Sigmoid colon (tissue), 7 donors: ENCODE measurements around the gene RNASE7. TPM values are rescaled to one million over a fixed set of nuclear protein-coding genes. Genes with fewer than 3 reads are reported as not detected.

ENCODE experiments used
- DNase-seq: peaks from one replicate; pipeline ENCODE4 v3.0.0-alpha.2; 2019
- H3K27ac ChIP-seq, 4 donors: fragments of 200-600 bp; sonication (generic); one replicate each; pipeline ENCODE4 v1.5.1; 2016 to 2019; ENCODE audit warnings: mild to moderate bottlenecking in 1 of 4
- H3K27me3 ChIP-seq, 3 donors: fragments of 200-600 bp; sonication (generic); one replicate each; pipeline ENCODE4 v1.5.1; 2019; ENCODE audit warnings: mild to moderate bottlenecking in 1 of 3
- H3K36me3 ChIP-seq, 4 donors: fragments of 200-600 bp; sonication (generic); one replicate each; pipeline ENCODE4 v1.5.1; 2016 to 2019
- H3K4me1 ChIP-seq, 4 donors: fragments of 200-600 bp; sonication (generic); one replicate each; pipeline ENCODE4 v1.5.1; 2017 to 2019
- H3K4me3 ChIP-seq, 4 donors: fragments of 200-600 bp; sonication (generic); one replicate each; pipeline ENCODE4 v1.5.1; 2017 to 2019; ENCODE audit warnings: mild to moderate bottlenecking in 2 of 4, moderate library complexity in 1 of 4
- H3K9me3 ChIP-seq, 4 donors: fragments of 200-600 bp in 3 of 4; sonication (generic) in 3 of 4; one replicate each; pipeline versions ENCODE4 v1.5.1 to v1.6.1; 2013 to 2019
- EP300 ChIP-seq, 4 donors: sonication (generic); formaldehyde crosslinking; IDR thresholded peaks; one replicate each; pipeline ENCODE4 v1.6.1; 2017; ENCODE audit warnings: antibody characterized with exemption in 4 of 4
- POLR2A ChIP-seq, 2 donors: fragments of 450-650 bp; IDR thresholded peaks; one replicate each; pipeline ENCODE4 v1.6.1; 2016; ENCODE audit warnings: antibody characterized with exemption in 2 of 2, mild to moderate bottlenecking in 2 of 2, moderate library complexity in 2 of 2
- POLR2AphosphoS5 ChIP-seq, 4 donors: sonication (generic); formaldehyde crosslinking; IDR thresholded peaks; one replicate each; pipeline ENCODE4 v1.6.1; 2017; ENCODE audit warnings: antibody characterized with exemption in 4 of 4
- WGBS, 2 donors: extraction: QIAGEN DNeasy Blood & Tissue Kit; methylation state at CpG; one replicate each; pipeline ENCODE4 v1.1.7; 2013; 5-methylcytosine and 5-hydroxymethylcytosine counted together
- intact Hi-C: fragments of 100-400 bp; cut with DNase I; formaldehyde crosslinking; loops from one replicate; pipeline ENCODE4 v1.15.1; 2023
- polyA plus RNA-seq, 3 donors: library from polyadenylated mRNA; stranded (reverse); fragments of 200-250 nt; gene quantifications; one replicate each; pipeline ENCODE4 v1.2.3, GENCODE V29; 2013
- total RNA-seq, 4 donors: library from RNA; depleted of rRNA; stranded (reverse); fragments of >200 nt; gene quantifications; one replicate each; pipeline ENCODE4 v1.1.0, GENCODE V29; 2016
- TF ChIP-seq, protein P1 (sequence below), 4 experiments: fragments of 450-650 bp in 3 of 4; fragments of 200-600 bp in 1 of 4; IDR thresholded peaks; one replicate each; pipeline ENCODE4 v1.5.1; 2016 to 2019; ENCODE audit warnings: antibody characterized with exemption in 4 of 4, mild to moderate bottlenecking in 3 of 4, moderate library complexity in 2 of 4
- donor health status: healthy with polysubstance abuse.
- donor health status: Bipolar disorder and iron deficiency.
- donor health status: healthy.

RNASE7 gene
- total and polyA plus RNA-seq, 7 donors = 0.10 TPM; not detected in 6

GRCh38 chr14:21069388-21070082 is 27.4 kb downstream of the RNASE7 start:
- no peaks in the 10 kb centered on the region for H3K9me3 ChIP-seq
- 2 to 4% methylated on average over 40 of the region's 40 CpGs for WGBS, 2 donors
- H3K36me3 ChIP-seq = peaks cover 0 to 7% (median 3%) of the 10 kb centered on the region in 4 donors
- intact Hi-C loops = loop anchor here (1.0 to 2.0 kb wide), 2 partner anchors 35 to 45 kb away; partner anchors contain the start of gene NDRG2
- H3K4me1 ChIP-seq = peaks cover 0 to 39% (median 36%) of the 10 kb centered on the region in 4 donors
- H3K27me3 ChIP-seq = no peaks in the 10 kb centered on the region
- TF ChIP-seq POLR2AphosphoS5 (IDR thresholded peaks at IDR 0.05) = peak in 1 of 4 donors; percentile 23
- TF ChIP-seq POLR2A (IDR thresholded peaks at IDR 0.05) = no peak
- H3K27ac ChIP-seq = peak overlapping the region; percentile 87 to 93 (median 88)
- no peak for DNase-seq
- H3K4me3 ChIP-seq = peak overlapping the region; percentile 60 to 85 (median 64)

- Histone ChIP-seq H3K27me3 (no peaks in the 10 kb centered on the region), H3K4me3 (peak within 1 kb of the TSS; percentile 60 to 85 (median 64)), H3K36me3 (peaks cover 0 to 13% (median 6%) of the 10 kb centered on the region in 4 donors), H3K4me1 (peaks cover 0 to 39% (median 36%) of the 10 kb centered on the region in 4 donors), H3K27ac (peak within 1 kb of the TSS; percentile 87 to 93 (median 88)), H3K9me3 (no peaks in the 10 kb centered on the region)
- peak in 3 of 4 donors; percentile 10 to 19 (median 18) for TF ChIP-seq POLR2AphosphoS5 (IDR thresholded peaks at IDR 0.05)
- TF ChIP-seq POLR2A (IDR thresholded peaks at IDR 0.05) = peak in 1 of 2 donors; percentile 17
- TF ChIP-seq, protein P1, sequence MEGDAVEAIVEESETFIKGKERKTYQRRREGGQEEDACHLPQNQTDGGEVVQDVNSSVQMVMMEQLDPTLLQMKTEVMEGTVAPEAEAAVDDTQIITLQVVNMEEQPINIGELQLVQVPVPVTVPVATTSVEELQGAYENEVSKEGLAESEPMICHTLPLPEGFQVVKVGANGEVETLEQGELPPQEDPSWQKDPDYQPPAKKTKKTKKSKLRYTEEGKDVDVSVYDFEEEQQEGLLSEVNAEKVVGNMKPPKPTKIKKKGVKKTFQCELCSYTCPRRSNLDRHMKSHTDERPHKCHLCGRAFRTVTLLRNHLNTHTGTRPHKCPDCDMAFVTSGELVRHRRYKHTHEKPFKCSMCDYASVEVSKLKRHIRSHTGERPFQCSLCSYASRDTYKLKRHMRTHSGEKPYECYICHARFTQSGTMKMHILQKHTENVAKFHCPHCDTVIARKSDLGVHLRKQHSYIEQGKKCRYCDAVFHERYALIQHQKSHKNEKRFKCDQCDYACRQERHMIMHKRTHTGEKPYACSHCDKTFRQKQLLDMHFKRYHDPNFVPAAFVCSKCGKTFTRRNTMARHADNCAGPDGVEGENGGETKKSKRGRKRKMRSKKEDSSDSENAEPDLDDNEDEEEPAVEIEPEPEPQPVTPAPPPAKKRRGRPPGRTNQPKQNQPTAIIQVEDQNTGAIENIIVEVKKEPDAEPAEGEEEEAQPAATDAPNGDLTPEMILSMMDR (IDR thresholded peaks at IDR 0.05) = no peak
- intact Hi-C loops = loop anchor here (1.0 to 2.0 kb wide), 2 partner anchors 34 to 45 kb away; partner anchors contain the start of gene NDRG2
- WGBS, 2 donors = 0 to 1% methylated on average over 63 of the region's 63 CpGs
- no peak for DNase-seq
These were observed 28.0 kb downstream of the RNASE7 start, which contains the start of gene ARHGEF40 for GRCh38 chr14:21070083-21070609. ARHGEF40 (plus strand) TSS chr14:21070304; CDS start chr14:21070397, 93 bp downstream.

GRCh38 chr14:21070610-21071224 is 28.6 kb downstream of the RNASE7 start:
- TF ChIP-seq POLR2AphosphoS5 (IDR thresholded peaks at IDR 0.05) = no peak
- no peak for TF ChIP-seq POLR2A (IDR thresholded peaks at IDR 0.05)
- TF ChIP-seq, protein P1 (IDR thresholded peaks at IDR 0.05) = no peak
- no peak for TF ChIP-seq EP300 (IDR thresholded peaks at IDR 0.05)
- no peak for DNase-seq
- Histone ChIP-seq H3K4me3 (peak overlapping the region; percentile 60 to 85 (median 64)), H3K4me1 (peaks cover 0 to 39% (median 36%) of the 10 kb centered on the region in 4 donors), H3K27ac (peak overlapping the region; percentile 87 to 93 (median 88)), H3K9me3 (no peaks in the 10 kb centered on the region), H3K36me3 (peaks cover 0 to 18% (median 9%) of the 10 kb centered on the region in 4 donors), H3K27me3 (no peaks in the 10 kb centered on the region)
- 0 to 1% methylated on average over 23 of the region's 23 CpGs for WGBS, 2 donors
- intact Hi-C loops = loop anchor here (1.0 to 2.0 kb wide), 3 partner anchors 22 to 46 kb away; partner anchors contain the start of gene NDRG2

DNA sequence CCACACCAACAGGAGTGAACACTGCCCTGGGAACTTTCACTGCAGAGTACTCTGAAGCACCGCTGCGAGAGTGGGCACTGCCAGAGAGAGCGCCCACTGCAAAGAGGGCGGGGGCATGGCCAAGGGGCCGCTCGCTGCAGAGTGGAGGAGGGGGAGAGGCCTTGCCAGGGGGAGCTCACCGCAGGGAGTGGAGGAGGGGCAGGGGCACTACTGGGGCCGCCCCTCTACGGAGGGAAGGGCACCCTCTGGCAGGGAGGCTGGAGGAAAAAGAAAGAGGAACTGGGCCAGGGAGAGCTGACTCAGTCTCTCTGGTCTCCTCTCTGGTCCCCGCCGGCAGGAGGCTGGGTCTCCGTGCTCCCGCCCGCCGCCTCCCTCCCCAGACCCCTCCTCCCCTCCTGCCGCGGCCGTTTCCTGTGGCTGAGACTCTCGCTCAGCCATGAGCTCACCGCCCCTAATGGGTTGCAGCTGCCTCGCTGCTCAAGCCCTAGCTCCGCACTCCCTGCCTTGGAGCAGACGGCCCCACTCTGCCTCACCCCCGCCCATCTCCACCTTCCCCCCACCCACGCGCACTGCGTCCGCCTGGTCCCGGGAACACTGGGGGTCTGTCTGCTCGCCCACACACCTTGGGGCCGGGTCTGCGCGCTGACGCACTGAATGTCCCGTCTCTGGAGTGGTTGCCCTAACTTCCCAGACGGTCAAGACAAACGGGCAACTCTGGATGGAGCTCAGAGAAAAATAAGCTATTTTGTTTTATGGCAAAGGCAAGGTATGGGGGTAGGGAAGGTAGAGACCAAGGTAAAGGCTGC is 29.3 kb downstream of the RNASE7 start:
- peak; percentile 94 for DNase-seq
- WGBS, 2 donors = 1% methylated on average over 37 of the region's 37 CpGs
- intact Hi-C loops = loop anchor here (1.0 to 2.0 kb wide), 2 partner anchors 21 to 47 kb away; partner anchors contain the start of gene NDRG2
- no peak for TF ChIP-seq POLR2A (IDR thresholded peaks at IDR 0.05)
- peak in 3 of 4 donors; percentile 34 to 72 (median 52) for TF ChIP-seq POLR2AphosphoS5 (IDR thresholded peaks at IDR 0.05)
- Histone ChIP-seq H3K27ac (peak overlapping the region; percentile 87 to 93 (median 88)), H3K36me3 (peaks cover 0 to 26% (median 16%) of the 10 kb centered on the region in 4 donors), H3K4me3 (peak overlapping the region; percentile 60 to 85 (median 64)), H3K27me3 (no peaks in the 10 kb centered on the region), H3K4me1 (peaks cover 0 to 39% (median 36%) of the 10 kb centered on the region in 4 donors), H3K9me3 (no peaks in the 10 kb centered on the region)

DNA sequence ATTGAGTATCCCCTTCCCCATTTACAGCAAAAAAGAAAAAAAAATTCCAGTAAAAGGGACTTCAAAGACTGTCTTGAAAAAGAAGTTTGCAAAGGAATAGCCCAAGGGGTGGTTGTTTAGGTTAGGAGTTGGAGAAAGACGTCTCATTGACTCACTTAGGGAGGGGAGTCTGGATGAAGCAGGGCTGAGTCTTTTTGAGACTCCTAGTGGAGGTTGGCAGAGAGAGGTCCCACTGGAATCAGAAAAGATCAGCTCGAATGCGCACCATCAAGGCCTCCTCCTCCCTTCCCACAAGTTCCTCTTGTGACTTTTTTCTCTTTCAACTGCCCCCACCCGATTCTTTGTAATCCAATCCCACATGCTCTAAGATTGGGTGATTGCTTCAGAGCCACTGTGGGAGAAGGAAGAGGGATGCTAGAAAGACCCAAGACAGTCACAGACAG is 29.9 kb downstream of the RNASE7 start:
- H3K9me3 ChIP-seq = no peaks in the 10 kb centered on the region
- H3K4me3 ChIP-seq = peak overlapping the region; percentile 60 to 85 (median 64)
- WGBS, 2 donors = 29 to 43% methylated on average over 4 of the region's 4 CpGs
- intact Hi-C loops = no loop called here
- no peaks in the 10 kb centered on the region for H3K27me3 ChIP-seq
- no peak for DNase-seq
- peak overlapping the region; percentile 87 to 93 (median 88) for H3K27ac ChIP-seq
- peaks cover 0 to 39% (median 36%) of the 10 kb centered on the region in 4 donors for H3K4me1 ChIP-seq
- TF ChIP-seq POLR2AphosphoS5 (IDR thresholded peaks at IDR 0.05) = peak in 2 of 4 donors; percentile 19 to 32
- TF ChIP-seq POLR2A (IDR thresholded peaks at IDR 0.05) = no peak
- no peak for TF ChIP-seq EP300 (IDR thresholded peaks at IDR 0.05)
- peaks cover 0 to 32% (median 21%) of the 10 kb centered on the region in 4 donors for H3K36me3 ChIP-seq
